IMR-90 (cell line): ENCODE data around the gene CTAGE15. TPM values are rescaled to one million over a fixed set of nuclear protein-coding genes. Genes with fewer than 3 reads are reported as not detected.
"Not testable (repeated sequence)": the region's sequence is repeated elsewhere in the genome, so short reads cannot be mapped to it uniquely, and the experiment has no call there.

Source experiments
- ATAC-seq: fragments of 200-7000 bp; cut with Tn5 transposase; 2 replicates; pipeline ENCODE4 v1.9.1; 2020; ENCODE audit warnings: low read depth, mild to moderate bottlenecking, moderate library complexity
- BruUV-seq: library from RNA; stranded (reverse); fragments of 400-500 nt; replicated peaks from 2 replicates; lab custom pipeline; 2021; lab: Mats Ljungman, UMichigan
- CTCF ChIA-PET: fragments of 300-600 bp; formaldehyde crosslinking; extraction: SDS; loops from one replicate; lab custom pipeline; 2021; ENCODE audit warnings: antibody characterized with exemption; lab: Yijun Ruan, JAX
- POLR2A ChIA-PET: fragments of 300-600 bp; sonication (Branson Sonifier 250); formaldehyde crosslinking; loops from one replicate; lab custom pipeline; 2022; ENCODE audit warnings: antibody characterized with exemption; ENCODE audit not compliant: unreplicated experiment; lab: Charles Lee
- DNase-seq: peaks from one replicate; pipeline ENCODE4 v3.0.0; 2013
- H2AFZ ChIP-seq: replicated peaks from 2 replicates; pipeline ENCODE3; 2013; ENCODE audit warnings: low read length, mild to moderate bottlenecking; ENCODE audit not compliant: poor library complexity
- H2AK5ac ChIP-seq: 2 replicates; pipeline ENCODE4 v1.6.1; 2013; ENCODE audit warnings: low read depth, low read length, inconsistent platforms
- H2AK9ac ChIP-seq: replicated peaks from 2 replicates; pipeline ENCODE3; 2013; ENCODE audit warnings: mild to moderate bottlenecking, low read depth, low read length, moderate library complexity; ENCODE audit not compliant: poor library complexity
- H2BK120ac ChIP-seq: 2 replicates; pipeline ENCODE4 v1.6.1; 2013; ENCODE audit warnings: low read depth, low read length, inconsistent platforms
- H2BK15ac ChIP-seq: 3 replicates; pipeline ENCODE4 v1.6.1; 2013; ENCODE audit warnings: low read depth, low read length, inconsistent platforms
- H2BK20ac ChIP-seq: 2 replicates; pipeline ENCODE4 v1.6.1; 2013; ENCODE audit warnings: low read depth, mild to moderate bottlenecking, inconsistent platforms, low read length, moderate library complexity
- H2BK5ac ChIP-seq: 2 replicates; pipeline ENCODE4 v1.6.1; 2013; ENCODE audit warnings: mild to moderate bottlenecking, low read depth, low read length, inconsistent platforms; ENCODE audit not compliant: poor library complexity, severe bottlenecking
- H3K14ac ChIP-seq: replicated peaks from 2 replicates; pipeline ENCODE4 v1.6.1; 2013; ENCODE audit warnings: low read depth, low read length, inconsistent platforms
- H3K18ac ChIP-seq: 2 replicates; pipeline ENCODE4 v1.6.1; 2013; ENCODE audit warnings: low read depth, low read length, control low read depth
- H3K23ac ChIP-seq: 2 replicates; pipeline ENCODE4 v1.6.1; 2013; ENCODE audit warnings: low read depth, low read length, inconsistent platforms
- H3K27ac ChIP-seq: 2 replicates; pipeline ENCODE4 v1.5.1; 2013; ENCODE audit warnings: mild to moderate bottlenecking, control low read depth, low read length; ENCODE audit not compliant: insufficient read depth
- H3K27me3 ChIP-seq: 2 replicates; pipeline ENCODE4 v1.6.1; 2013; ENCODE audit warnings: low read length; ENCODE audit not compliant: control insufficient read depth, insufficient read depth
- H3K36me3 ChIP-seq: 2 replicates; pipeline ENCODE4 v1.6.1; 2013; ENCODE audit warnings: low read length, mixed read lengths; ENCODE audit not compliant: control insufficient read depth, insufficient read depth
- H3K4ac ChIP-seq: 2 replicates; pipeline ENCODE4 v1.6.1; 2013; ENCODE audit warnings: low read depth, low read length, inconsistent platforms
- H3K4me1 ChIP-seq: 2 replicates; pipeline ENCODE4 v1.6.1; 2013; ENCODE audit warnings: low read length, mixed read lengths; ENCODE audit not compliant: control insufficient read depth, insufficient read depth
- H3K4me2 ChIP-seq: 2 replicates; pipeline ENCODE4 v1.6.1; 2013; ENCODE audit warnings: low read depth, mild to moderate bottlenecking, control low read depth, low read length, moderate library complexity
- H3K4me3 ChIP-seq: 2 replicates; pipeline ENCODE4 v1.5.1; 2013; ENCODE audit warnings: low read depth, mild to moderate bottlenecking, control low read depth, low read length, moderate library complexity; ENCODE audit not compliant: insufficient read depth
- H3K56ac ChIP-seq: 2 replicates; pipeline ENCODE4 v1.6.1; 2013; ENCODE audit warnings: low read length, inconsistent platforms; ENCODE audit not compliant: insufficient read depth; ENCODE audit errors: extremely low read depth
- H3K79me1 ChIP-seq, 2 experiments: 2 replicates each; pipeline ENCODE4 v1.6.1; 2013; ENCODE audit warnings: low read length in 2 of 2, inconsistent platforms in 1 of 2, low read depth in 1 of 2
- H3K9ac ChIP-seq: 2 replicates; pipeline ENCODE4 v1.6.1; 2013; ENCODE audit warnings: low read depth, low read length, control low read depth
- H3K9me1 ChIP-seq: 2 replicates; pipeline ENCODE4 v1.6.1; 2013; ENCODE audit warnings: low read length, inconsistent platforms; ENCODE audit not compliant: insufficient read depth
- H3K9me3 ChIP-seq: 2 replicates; pipeline ENCODE4 v1.6.1; 2013; ENCODE audit warnings: low read length; ENCODE audit not compliant: control insufficient read depth, insufficient read depth
- H4K20me1 ChIP-seq: 2 replicates; pipeline ENCODE4 v1.6.1; 2013; ENCODE audit warnings: low read length, inconsistent platforms; ENCODE audit not compliant: insufficient read depth
- H4K5ac ChIP-seq: 2 replicates; pipeline ENCODE4 v1.6.1; 2013; ENCODE audit warnings: mild to moderate bottlenecking, low read depth, low read length, control low read depth
- H4K8ac ChIP-seq, 2 experiments: 2 replicates each; pipeline ENCODE4 v1.6.1; 2013; ENCODE audit warnings: low read depth in 2 of 2, low read length in 2 of 2, control low read depth in 1 of 2, inconsistent platforms in 1 of 2
- H4K91ac ChIP-seq: 2 replicates; pipeline ENCODE4 v1.6.1; 2013; ENCODE audit warnings: low read depth, low read length, inconsistent platforms; ENCODE audit not compliant: insufficient read depth
- WGBS, 2 experiments: methylation state at CpG; one replicate each; pipeline versions ENCODE4 v1.1.5 to v1.1.7; 2013; ENCODE audit warnings: missing lambda C conversion rate in 2 of 2; ENCODE audit not compliant: insufficient read length in 1 of 2; ENCODE audit errors: extremely low coverage in 2 of 2; 5-methylcytosine and 5-hydroxymethylcytosine counted together
- dilution Hi-C: fragments of 300-500 bp; cut with HindIII; formaldehyde crosslinking; loops from one replicate; pipeline ENCODE4 v1.14.3; 2018; ENCODE audit warnings: low sequenced_read_pairs; ENCODE audit not compliant: unreplicated experiment
- in situ Hi-C: fragments of 300-500 bp; cut with MboI; formaldehyde crosslinking; loops from 3 replicates; pipeline ENCODE4 v1.14.3; 2019; ENCODE audit warnings: low sequenced_read_pairs, inconsistent platforms, mixed read lengths
- intact Hi-C: fragments of 100-400 bp; cut with micrococcal nuclease; formaldehyde crosslinking; loops from 2 replicates; pipeline ENCODE4 v1.10.0; 2022
- microRNA-seq, 2 experiments: library from miRNA; stranded (forward) in 1 of 2; unstranded in 1 of 2; fragments of 10-50 nt in 1 of 2; fragments of <30 nt in 1 of 2; gene quantifications in 1 of 2; microRNA quantifications in 1 of 2; one replicate each; pipeline versions ENCODE3 to v1.1.0; 2013 to 2020; ENCODE audit not compliant: insufficient read depth in 1 of 2, insufficient read length in 1 of 2, unreplicated experiment in 1 of 2
- polyA plus RNA-seq, 3 experiments: library from polyadenylated mRNA; depleted of rRNA; stranded (reverse); fragments of >200 nt; gene quantifications; 2 replicates each; pipeline ENCODE4 v1.2.3, GENCODE V29; 2012; ENCODE audit warnings: low replicate concordance in 1 of 3
- small RNA-seq, 5 experiments: library from RNA; depleted of rRNA; stranded (forward); fragments of <200 nt; gene quantifications; one replicate each; pipeline ENCODE3, GENCODE V24; 2012
- total RNA-seq: library from RNA; depleted of rRNA; stranded (reverse); fragments of >200 nt; gene quantifications from 2 replicates; pipeline ENCODE4 v1.2.3, GENCODE V29; 2012; rRNA removed

Gene CTAGE15
- total and polyA plus RNA-seq, 2 of the 4 experiments (the other 2 are of a cell fraction): not detected

GRCh38 chr7:143622130-143622529 is 50.5 kb downstream of the CTAGE15 start:
- H3K27me3 ChIP-seq, H3K14ac ChIP-seq, H2BK120ac ChIP-seq, H3K56ac ChIP-seq, H2BK5ac ChIP-seq, ATAC-seq, H2AK5ac ChIP-seq, H3K9me1 ChIP-seq, H3K4ac ChIP-seq, H2BK15ac ChIP-seq, in situ Hi-C loops, H3K9me3 ChIP-seq, H3K23ac ChIP-seq, H4K91ac ChIP-seq, H2AK9ac ChIP-seq, H2BK20ac ChIP-seq, H3K4me3 ChIP-seq, H3K4me1 ChIP-seq, dilution Hi-C loops, DNase-seq, H4K20me1 ChIP-seq, H3K4me2 ChIP-seq, H4K8ac ChIP-seq, H4K5ac ChIP-seq, CTCF ChIA-PET, BruUV-seq, intact Hi-C loops, H3K79me1 ChIP-seq, H3K36me3 ChIP-seq, H3K18ac ChIP-seq, H3K27ac ChIP-seq, POLR2A ChIA-PET, H3K9ac ChIP-seq, H2AFZ ChIP-seq: not testable (repeated sequence)
- no CpG with 5 or more reads among the region's 17 CpGs for WGBS, 2 experiments

Small RNAs within 50 kb of the gene (microRNA-seq; reads per million reads assigned to microRNA genes)
- gene AC073264.2 (ENCODE audit: insufficient read depth, insufficient read length): not detected
- gene RNU6-162P (ENCODE audit: insufficient read depth, insufficient read length): not detected

Small RNAs within 50 kb of the gene (small RNA-seq; reads per million reads assigned to genes)
- 0 reads per million in 5 experiments for gene AC073264.2
- gene RNU6-162P: 0 reads per million in 5 experiments

Other genes with a start within 250 kb of the CTAGE15 start
- 2.5 and 3.4 TPM in 2 replicates for gene FAM131B, start 209.1 kb upstream of the CTAGE15 start, total RNA-seq
- gene FAM131B, start 209.1 kb upstream of the CTAGE15 start, polyA plus RNA-seq (2012; rRNA removed): 3.7 and 4.3 TPM in 2 replicates
- gene ZYX, start 190.5 kb upstream of the CTAGE15 start, total RNA-seq: 22.6 and 25.0 TPM in 2 replicates
- gene ZYX, start 190.5 kb upstream of the CTAGE15 start, polyA plus RNA-seq (2012; rRNA removed): 291 and 334 TPM in 2 replicates
- gene EPHA1, start 162.9 kb upstream of the CTAGE15 start, total RNA-seq: not detected in 2 replicates
- gene EPHA1, start 162.9 kb upstream of the CTAGE15 start, polyA plus RNA-seq (2012; rRNA removed): 0.10 TPM in 1 of 2 replicates, not detected in the other
- gene TAS2R60, start 128.3 kb upstream of the CTAGE15 start, total RNA-seq: not detected in 2 replicates
- gene TAS2R60, start 128.3 kb upstream of the CTAGE15 start, polyA plus RNA-seq (2012; rRNA removed): not detected in 2 replicates
- gene TAS2R41, start 93.9 kb upstream of the CTAGE15 start, total RNA-seq: not detected in 2 replicates
- not detected in 2 replicates for gene TAS2R41, start 93.9 kb upstream of the CTAGE15 start, polyA plus RNA-seq (2012; rRNA removed)
- gene TCAF2, start 49.2 kb downstream of the CTAGE15 start, total RNA-seq: 3.3 and 3.4 TPM in 2 replicates
- gene TCAF2, start 49.2 kb downstream of the CTAGE15 start, polyA plus RNA-seq (2012; rRNA removed): 2.8 and 3.0 TPM in 2 replicates
- under 0.01 and 0.18 TPM in 2 replicates for gene CTAGE6, start 185.9 kb downstream of the CTAGE15 start, total RNA-seq
- gene CTAGE6, start 185.9 kb downstream of the CTAGE15 start, polyA plus RNA-seq (2012; rRNA removed): 0.10 TPM in 1 of 2 replicates, not detected in the other